ENCODE measurements around the gene DSTN. TPM values are rescaled to one million over a fixed set of nuclear protein-coding genes. Genes with fewer than 3 reads are reported as not detected.

The DSTN gene
- polyA plus RNA-seq, 1 donor = 304 TPM

GRCh38 chr20:17560344-17561074 is 9.4 kb upstream of the DSTN start:
- H3K27me3 ChIP-seq (ENCODE audit: control insufficient read depth, insufficient read depth, low read length) = no peaks in the 10 kb centered on the region
- DNase-seq = no peak
- H3K36me3 ChIP-seq (ENCODE audit: control insufficient read depth, insufficient read depth, low read length) = no peaks in the 10 kb centered on the region
- H3K4me3 ChIP-seq (ENCODE audit: low read length) = no peak overlapping the region
- H3K4me1 ChIP-seq (ENCODE audit: control insufficient read depth, insufficient read depth, low read length) = peaks cover 14% of the 10 kb centered on the region
- no peak overlapping the region for H3K27ac ChIP-seq (ENCODE audit: low read length)
- 63% methylated on average over 1 of the region's 5 CpGs for WGBS (ENCODE audit: insufficient coverage, low lambda C conversion rate)
- no peaks in the 10 kb centered on the region for H3K9me3 ChIP-seq (ENCODE audit: control insufficient read depth, low read depth, low read length)

- no peak overlapping the region for H3K4me3 ChIP-seq (ENCODE audit: low read length)
- no peak for DNase-seq
These were observed 7.0 kb upstream of the DSTN start for GRCh38 chr20:17562804-17563305.

GRCh38 chr20:17565169-17565845 is 4.6 kb upstream of the DSTN start:
- no CpG with 5 or more reads among the region's 4 CpGs for WGBS (ENCODE audit: insufficient coverage, low lambda C conversion rate)
- Histone ChIP-seq H3K36me3 (ENCODE audit: control insufficient read depth, insufficient read depth, low read length) (no peaks in the 10 kb centered on the region), H3K27ac (ENCODE audit: low read length) (no peak overlapping the region), H3K4me1 (ENCODE audit: control insufficient read depth, insufficient read depth, low read length) (peaks cover 6% of the 10 kb centered on the region), H3K4me3 (ENCODE audit: low read length) (no peak overlapping the region), H3K9me3 (ENCODE audit: control insufficient read depth, low read depth, low read length) (no peaks in the 10 kb centered on the region), H3K27me3 (ENCODE audit: control insufficient read depth, insufficient read depth, low read length) (no peaks in the 10 kb centered on the region)
- no peak for DNase-seq

More at GRCh38 chr20:17562804-17563305, 7.0 kb upstream of the DSTN start:
- no peaks in the 10 kb centered on the region for H3K9me3 ChIP-seq (ENCODE audit: control insufficient read depth, low read depth, low read length)
- H3K27me3 ChIP-seq (ENCODE audit: control insufficient read depth, insufficient read depth, low read length) = no peaks in the 10 kb centered on the region
- WGBS (ENCODE audit: insufficient coverage, low lambda C conversion rate) = 93% methylated on average over 2 of the region's 2 CpGs
- peaks cover 6% of the 10 kb centered on the region for H3K4me1 ChIP-seq (ENCODE audit: control insufficient read depth, insufficient read depth, low read length)
- H3K27ac ChIP-seq (ENCODE audit: low read length) = no peak overlapping the region
- no peaks in the 10 kb centered on the region for H3K36me3 ChIP-seq (ENCODE audit: control insufficient read depth, insufficient read depth, low read length)

- Histone ChIP-seq H3K27ac (ENCODE audit: low read length) (no peak overlapping the region), H3K27me3 (ENCODE audit: control insufficient read depth, insufficient read depth, low read length) (no peaks in the 10 kb centered on the region), H3K36me3 (ENCODE audit: control insufficient read depth, insufficient read depth, low read length) (no peaks in the 10 kb centered on the region), H3K9me3 (ENCODE audit: control insufficient read depth, low read depth, low read length) (no peaks in the 10 kb centered on the region), H3K4me1 (ENCODE audit: control insufficient read depth, insufficient read depth, low read length) (peaks cover 6% of the 10 kb centered on the region), H3K4me3 (ENCODE audit: low read length) (no peak overlapping the region)
- WGBS (ENCODE audit: insufficient coverage, low lambda C conversion rate) = no CpG with 5 or more reads among the region's 3 CpGs
- no peak for DNase-seq
These were observed 3.5 kb upstream of the DSTN start for GRCh38 chr20:17566345-17566744.

- peaks cover 15% of the 10 kb centered on the region for H3K4me1 ChIP-seq (ENCODE audit: control insufficient read depth, insufficient read depth, low read length)
- DNase-seq = no peak
- 78% methylated on average over 3 of the region's 6 CpGs for WGBS (ENCODE audit: insufficient coverage, low lambda C conversion rate)
- no peaks in the 10 kb centered on the region for H3K9me3 ChIP-seq (ENCODE audit: control insufficient read depth, low read depth, low read length)
- H3K4me3 ChIP-seq (ENCODE audit: low read length) = peak overlapping the region; percentile 78
- peak overlapping the region; percentile 96 for H3K27ac ChIP-seq (ENCODE audit: low read length)
- no peaks in the 10 kb centered on the region for H3K36me3 ChIP-seq (ENCODE audit: control insufficient read depth, insufficient read depth, low read length)
- no peaks in the 10 kb centered on the region for H3K27me3 ChIP-seq (ENCODE audit: control insufficient read depth, insufficient read depth, low read length)
These were observed 1.7 kb upstream of the DSTN start for GRCh38 chr20:17568045-17568788.

GRCh38 chr20:17568972-17569521 is 828 bp upstream of the DSTN start:
- Histone ChIP-seq H3K36me3 (ENCODE audit: control insufficient read depth, insufficient read depth, low read length) (peaks cover 3% of the 10 kb centered on the region), H3K4me3 (ENCODE audit: low read length) (peak overlapping the region; percentile 78), H3K4me1 (ENCODE audit: control insufficient read depth, insufficient read depth, low read length) (peaks cover 15% of the 10 kb centered on the region), H3K27me3 (ENCODE audit: control insufficient read depth, insufficient read depth, low read length) (no peaks in the 10 kb centered on the region), H3K9me3 (ENCODE audit: control insufficient read depth, low read depth, low read length) (no peaks in the 10 kb centered on the region), H3K27ac (ENCODE audit: low read length) (peak overlapping the region; percentile 96)
- no CpG with 5 or more reads among the region's 38 CpGs for WGBS (ENCODE audit: insufficient coverage, low lambda C conversion rate)
- peak; percentile 79 to 88 for DNase-seq

GRCh38 chr20:17570347-17571152 is 675 bp downstream of the DSTN start:
- peak; percentile 60 to 78 for DNase-seq
- H3K27me3 ChIP-seq (ENCODE audit: control insufficient read depth, insufficient read depth, low read length) = no peaks in the 10 kb centered on the region
- WGBS (ENCODE audit: insufficient coverage, low lambda C conversion rate) = 20% methylated on average over 1 of the region's 43 CpGs
- H3K9me3 ChIP-seq (ENCODE audit: control insufficient read depth, low read depth, low read length) = no peaks in the 10 kb centered on the region
- H3K4me3 ChIP-seq (ENCODE audit: low read length) = peak overlapping the region; percentile 78
- H3K36me3 ChIP-seq (ENCODE audit: control insufficient read depth, insufficient read depth, low read length) = peaks cover 3% of the 10 kb centered on the region
- peaks cover 15% of the 10 kb centered on the region for H3K4me1 ChIP-seq (ENCODE audit: control insufficient read depth, insufficient read depth, low read length)
- peak overlapping the region; percentile 96 for H3K27ac ChIP-seq (ENCODE audit: low read length)

- WGBS (ENCODE audit: insufficient coverage, low lambda C conversion rate) = 0% methylated on average over 1 of the region's 6 CpGs
- Histone ChIP-seq H3K36me3 (ENCODE audit: control insufficient read depth, insufficient read depth, low read length) (peaks cover 3% of the 10 kb centered on the region), H3K4me1 (ENCODE audit: control insufficient read depth, insufficient read depth, low read length) (peaks cover 15% of the 10 kb centered on the region), H3K27me3 (ENCODE audit: control insufficient read depth, insufficient read depth, low read length) (no peaks in the 10 kb centered on the region), H3K9me3 (ENCODE audit: control insufficient read depth, low read depth, low read length) (no peaks in the 10 kb centered on the region), H3K27ac (ENCODE audit: low read length) (peak overlapping the region; percentile 96), H3K4me3 (ENCODE audit: low read length) (peak overlapping the region; percentile 78)
- DNase-seq = peak in 1 of 2 donors; percentile 27
These were observed 1.3 kb downstream of the DSTN start for GRCh38 chr20:17571153-17571527.

GRCh38 chr20:17572034-17572638 is 2.3 kb downstream of the DSTN start:
- 40% methylated on average over 1 of the region's 7 CpGs for WGBS (ENCODE audit: insufficient coverage, low lambda C conversion rate)
- Histone ChIP-seq H3K27ac (ENCODE audit: low read length) (peak overlapping the region; percentile 96), H3K4me1 (ENCODE audit: control insufficient read depth, insufficient read depth, low read length) (peaks cover 15% of the 10 kb centered on the region), H3K27me3 (ENCODE audit: control insufficient read depth, insufficient read depth, low read length) (no peaks in the 10 kb centered on the region), H3K4me3 (ENCODE audit: low read length) (no peak overlapping the region), H3K9me3 (ENCODE audit: control insufficient read depth, low read depth, low read length) (no peaks in the 10 kb centered on the region), H3K36me3 (ENCODE audit: control insufficient read depth, insufficient read depth, low read length) (peaks cover 3% of the 10 kb centered on the region)
- DNase-seq = peak in 1 of 2 donors; percentile 28
